Fibroblast of lung (primary cell): ENCODE results near the gene VAC14. TPM values are rescaled to one million over a fixed set of nuclear protein-coding genes. Genes with fewer than 3 reads are reported as not detected.

Experiments used
- DNase-seq, 2 donors: peaks; one replicate each; pipeline versions ENCODE4 v3.0.0 to v3.0.0-alpha.2; 2010; ENCODE audit warnings: low read depth in 2 of 2
- H2AFZ ChIP-seq: 2 replicates; pipeline ENCODE4 v1.5.1; 2012; ENCODE audit warnings: low read length, control low read depth, inconsistent platforms
- H3K27ac ChIP-seq: 2 replicates; pipeline ENCODE4 v1.5.1; 2011; ENCODE audit warnings: low read length, control low read depth; ENCODE audit not compliant: insufficient read depth
- H3K27me3 ChIP-seq: 2 replicates; pipeline ENCODE4 v1.5.1; 2011; ENCODE audit warnings: mild to moderate bottlenecking, low read length; ENCODE audit not compliant: control insufficient read depth, insufficient read depth
- H3K36me3 ChIP-seq: 2 replicates; pipeline ENCODE4 v1.5.1; 2011; ENCODE audit warnings: low read length; ENCODE audit not compliant: control insufficient read depth, insufficient read depth
- H3K4me1 ChIP-seq: 2 replicates; pipeline ENCODE4 v1.5.1; 2011; ENCODE audit warnings: low read length; ENCODE audit not compliant: control insufficient read depth, insufficient read depth; ENCODE audit errors: extremely low read depth
- H3K4me2 ChIP-seq: 2 replicates; pipeline ENCODE4 v1.5.1; 2011; ENCODE audit warnings: low read length, control low read depth; ENCODE audit not compliant: insufficient read depth; ENCODE audit errors: extremely low read depth
- H3K4me3 ChIP-seq, 4 experiments: fragments of 200-600 bp in 1 of 4; sonication (generic) in 1 of 4; replicated peaks in 1 of 4; 2 replicates each; pipeline ENCODE4 v1.5.1; 2011 to 2016; ENCODE audit warnings: low read length in 4 of 4, low read depth in 3 of 4, mild to moderate bottlenecking in 3 of 4, control low read depth in 2 of 4, inconsistent platforms in 1 of 4, mixed read lengths in 1 of 4; ENCODE audit not compliant: insufficient read depth in 1 of 4; ENCODE audit errors: control extremely low read depth in 1 of 4
- H3K79me2 ChIP-seq: 2 replicates; pipeline ENCODE4 v1.5.1; 2012; ENCODE audit warnings: mild to moderate bottlenecking, low read length, inconsistent platforms; ENCODE audit not compliant: control insufficient read depth, insufficient read depth
- H3K9ac ChIP-seq: 2 replicates; pipeline ENCODE4 v1.5.1; 2011; ENCODE audit warnings: mild to moderate bottlenecking, low read length, control low read depth; ENCODE audit not compliant: insufficient read depth
- H3K9me3 ChIP-seq: 2 replicates; pipeline ENCODE4 v1.5.1; 2012; ENCODE audit warnings: low read depth, low read length; ENCODE audit not compliant: control insufficient read depth, insufficient read depth
- H4K20me1 ChIP-seq: 2 replicates; pipeline ENCODE4 v1.5.1; 2011; ENCODE audit warnings: low read length; ENCODE audit not compliant: control insufficient read depth, insufficient read depth; ENCODE audit errors: extremely low read depth
- EZH2 ChIP-seq: IDR thresholded peaks from 2 replicates; pipeline ENCODE4 v1.5.1; 2012; ENCODE audit warnings: low read length, control low read depth, mild to moderate bottlenecking; ENCODE audit errors: missing control alignments
- polyA plus RNA-seq, 2 donors: library from polyadenylated mRNA; depleted of rRNA in 1 of 2; stranded (reverse) in 1 of 2; unstranded in 1 of 2; fragments of >200 nt; gene quantifications; 2 replicates each; pipeline ENCODE4 v1.2.1, GENCODE V29; 2011 to 2012; ENCODE audit warnings: missing spikeins in 1 of 2
- total RNA-seq: library from RNA; depleted of rRNA; stranded (reverse); fragments of >200 nt; gene quantifications from 2 replicates; pipeline ENCODE4 v1.2.1, GENCODE V29; 2014
- TF ChIP-seq, protein P1 (sequence below), 2 donors: IDR thresholded peaks in 1 of 2; conservative IDR thresholded peaks in 1 of 2; 1 replicate in 1 of 2; 2 replicates in 1 of 2; pipeline ENCODE4 v1.5.1; 2011 to 2012; ENCODE audit warnings: low read length in 2 of 2, control low read depth in 1 of 2, inconsistent platforms in 1 of 2, low read depth in 1 of 2, mild to moderate bottlenecking in 1 of 2

The VAC14 gene
- total and polyA plus RNA-seq, 2 donors (not counting 1 experiment from before 2014, with no cell fraction given): 25.0 to 29.2 TPM

DNA sequence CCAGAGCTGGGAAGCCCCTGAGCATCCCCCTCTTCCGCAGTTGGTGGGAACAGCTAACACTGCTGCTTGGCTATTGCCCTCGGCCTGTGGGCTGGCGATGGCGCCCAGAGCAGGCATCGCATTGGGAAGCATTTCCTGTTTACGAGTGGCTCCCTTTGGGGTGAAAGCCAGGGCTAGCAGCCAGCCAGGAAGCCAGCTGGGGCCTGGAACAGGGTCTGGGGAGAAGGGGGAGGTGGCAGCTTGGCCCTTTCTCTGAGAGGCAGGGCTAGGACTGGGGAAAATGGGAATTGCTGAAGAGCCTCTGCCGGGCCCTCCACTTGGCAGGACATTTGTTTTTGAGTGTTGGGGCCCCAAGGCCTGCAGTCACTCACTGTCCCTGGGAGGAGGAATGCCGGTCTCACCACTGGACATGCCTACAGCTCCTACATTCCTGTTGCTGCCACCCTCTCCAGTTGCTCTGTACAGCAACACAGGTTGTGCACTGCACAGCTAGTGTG, 112.7 kb downstream of the VAC14 start:
- Histone ChIP-seq H3K27ac (peak overlapping the region; percentile 80), H3K4me2 (peak overlapping the region; percentile 17), H3K27me3 (no peaks in the 10 kb centered on the region), H3K4me1 (peaks cover 63% of the 10 kb centered on the region), H3K4me3 (no peak overlapping the region), H3K9ac (peak overlapping the region; percentile 57), H4K20me1 (no peaks in the 10 kb centered on the region), H3K36me3 (peaks cover 4% of the 10 kb centered on the region), H2AFZ (no peak overlapping the region), H3K9me3 (no peaks in the 10 kb centered on the region), H3K79me2 (peaks cover 25% of the 10 kb centered on the region)
- peak; percentile 39 to 87 for DNase-seq
- TF ChIP-seq EZH2: no peak
- TF ChIP-seq, protein P1, sequence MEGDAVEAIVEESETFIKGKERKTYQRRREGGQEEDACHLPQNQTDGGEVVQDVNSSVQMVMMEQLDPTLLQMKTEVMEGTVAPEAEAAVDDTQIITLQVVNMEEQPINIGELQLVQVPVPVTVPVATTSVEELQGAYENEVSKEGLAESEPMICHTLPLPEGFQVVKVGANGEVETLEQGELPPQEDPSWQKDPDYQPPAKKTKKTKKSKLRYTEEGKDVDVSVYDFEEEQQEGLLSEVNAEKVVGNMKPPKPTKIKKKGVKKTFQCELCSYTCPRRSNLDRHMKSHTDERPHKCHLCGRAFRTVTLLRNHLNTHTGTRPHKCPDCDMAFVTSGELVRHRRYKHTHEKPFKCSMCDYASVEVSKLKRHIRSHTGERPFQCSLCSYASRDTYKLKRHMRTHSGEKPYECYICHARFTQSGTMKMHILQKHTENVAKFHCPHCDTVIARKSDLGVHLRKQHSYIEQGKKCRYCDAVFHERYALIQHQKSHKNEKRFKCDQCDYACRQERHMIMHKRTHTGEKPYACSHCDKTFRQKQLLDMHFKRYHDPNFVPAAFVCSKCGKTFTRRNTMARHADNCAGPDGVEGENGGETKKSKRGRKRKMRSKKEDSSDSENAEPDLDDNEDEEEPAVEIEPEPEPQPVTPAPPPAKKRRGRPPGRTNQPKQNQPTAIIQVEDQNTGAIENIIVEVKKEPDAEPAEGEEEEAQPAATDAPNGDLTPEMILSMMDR (conservative IDR thresholded peaks at IDR 0.05 in 1 of 2, IDR thresholded peaks at IDR 0.05 in 1 of 2; ENCODE audit: low read depth in 1 of 2, low read length in 2 of 2): no peak

DNA sequence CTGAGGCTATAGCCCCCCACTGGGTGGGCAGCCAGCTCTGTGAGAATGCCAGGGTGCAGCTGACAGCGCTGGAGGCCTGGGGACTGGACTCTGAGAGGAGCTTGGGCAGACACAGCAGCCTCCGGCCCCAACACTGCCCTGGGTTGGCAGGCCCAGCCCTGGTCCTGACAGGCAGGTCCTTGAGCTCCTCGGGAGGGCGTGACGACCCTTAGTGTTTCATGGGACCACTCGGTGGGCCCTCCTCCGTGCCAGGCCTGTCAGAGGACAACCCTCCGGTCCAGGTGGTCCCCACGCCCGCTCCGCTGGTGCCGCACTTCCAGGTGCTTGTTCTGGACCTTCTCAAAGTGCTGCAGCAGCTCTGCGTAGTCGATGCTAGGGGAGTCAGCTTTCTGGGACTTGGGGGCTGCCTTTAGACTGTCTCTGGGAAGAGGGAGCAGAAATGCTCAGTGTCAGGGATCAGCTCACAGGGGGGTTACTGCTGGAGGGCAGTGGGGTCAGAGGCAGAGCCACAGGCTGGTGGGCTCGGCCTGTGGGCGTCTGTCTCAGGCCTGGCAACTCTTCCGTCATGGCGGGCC, 113.2 kb downstream of the VAC14 start:
- Histone ChIP-seq H3K27me3 (no peaks in the 10 kb centered on the region), H3K4me1 (peaks cover 61% of the 10 kb centered on the region), H2AFZ (no peak overlapping the region), H3K4me2 (no peak overlapping the region), H4K20me1 (no peaks in the 10 kb centered on the region), H3K36me3 (peaks cover 9% of the 10 kb centered on the region), H3K79me2 (peaks cover 31% of the 10 kb centered on the region), H3K9me3 (no peaks in the 10 kb centered on the region), H3K4me3 (no peak overlapping the region), H3K9ac (peak overlapping the region; percentile 57), H3K27ac (peak overlapping the region; percentile 80)
- DNase-seq: no peak
- TF ChIP-seq, protein P1 (conservative IDR thresholded peaks at IDR 0.05 in 1 of 2, IDR thresholded peaks at IDR 0.05 in 1 of 2; ENCODE audit: low read depth in 1 of 2, low read length in 2 of 2): no peak
- TF ChIP-seq EZH2: no peak

DNA sequence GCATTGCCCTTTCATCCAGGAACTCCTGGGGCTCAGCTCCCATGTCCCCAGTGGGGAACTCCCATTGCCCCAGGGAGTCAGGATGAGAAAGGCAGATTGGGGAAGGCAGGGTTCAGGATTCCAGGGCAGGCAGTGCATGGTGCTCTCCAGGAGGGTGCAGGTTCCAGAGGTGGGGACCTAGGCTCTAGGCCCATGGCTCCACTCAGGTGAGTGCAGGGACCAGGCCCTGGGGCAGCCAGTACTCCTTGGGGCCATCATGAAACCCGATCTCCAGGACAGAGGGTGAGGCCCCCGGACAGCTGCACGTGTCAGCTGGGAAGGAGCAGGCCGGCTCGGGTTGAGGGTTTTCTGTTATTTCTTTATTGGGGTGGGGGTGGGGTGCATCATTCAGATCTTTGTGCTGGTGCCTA, 113.9 kb downstream of the VAC14 start:
- no peak for DNase-seq
- Histone ChIP-seq H4K20me1 (no peaks in the 10 kb centered on the region), H3K4me2 (no peak overlapping the region), H3K9me3 (no peaks in the 10 kb centered on the region), H3K36me3 (peaks cover 11% of the 10 kb centered on the region), H3K9ac (no peak overlapping the region), H3K27me3 (no peaks in the 10 kb centered on the region), H3K4me3 (peak overlapping the region in 1 of 4 experiments; percentile 54), H3K79me2 (peaks cover 37% of the 10 kb centered on the region), H2AFZ (no peak overlapping the region), H3K4me1 (peaks cover 59% of the 10 kb centered on the region), H3K27ac (peak overlapping the region; percentile 80)
- TF ChIP-seq, protein P1 (conservative IDR thresholded peaks at IDR 0.05 in 1 of 2, IDR thresholded peaks at IDR 0.05 in 1 of 2; ENCODE audit: low read depth in 1 of 2, low read length in 2 of 2): no peak
- no peak for TF ChIP-seq EZH2
